Hepatocyte (in vitro differentiated cells): ENCODE data around the gene ZFYVE27.

Source experiments
- EZH2 ChIP-seq: fragments of 200-600 bp; sonication (generic); IDR thresholded peaks from 2 replicates; pipeline ENCODE4 v1.6.1; 2016; ENCODE audit warnings: antibody characterized with exemption, mild to moderate bottlenecking, borderline replicate concordance
- EZH2phosphoT487 ChIP-seq: fragments of 200-600 bp; sonication (generic); IDR thresholded peaks from one replicate; pipeline ENCODE4 v1.6.1; 2018; ENCODE audit warnings: antibody characterized with exemption, mild to moderate bottlenecking, low read depth, moderate library complexity; ENCODE audit not compliant: unreplicated experiment, severe bottlenecking

DNA sequence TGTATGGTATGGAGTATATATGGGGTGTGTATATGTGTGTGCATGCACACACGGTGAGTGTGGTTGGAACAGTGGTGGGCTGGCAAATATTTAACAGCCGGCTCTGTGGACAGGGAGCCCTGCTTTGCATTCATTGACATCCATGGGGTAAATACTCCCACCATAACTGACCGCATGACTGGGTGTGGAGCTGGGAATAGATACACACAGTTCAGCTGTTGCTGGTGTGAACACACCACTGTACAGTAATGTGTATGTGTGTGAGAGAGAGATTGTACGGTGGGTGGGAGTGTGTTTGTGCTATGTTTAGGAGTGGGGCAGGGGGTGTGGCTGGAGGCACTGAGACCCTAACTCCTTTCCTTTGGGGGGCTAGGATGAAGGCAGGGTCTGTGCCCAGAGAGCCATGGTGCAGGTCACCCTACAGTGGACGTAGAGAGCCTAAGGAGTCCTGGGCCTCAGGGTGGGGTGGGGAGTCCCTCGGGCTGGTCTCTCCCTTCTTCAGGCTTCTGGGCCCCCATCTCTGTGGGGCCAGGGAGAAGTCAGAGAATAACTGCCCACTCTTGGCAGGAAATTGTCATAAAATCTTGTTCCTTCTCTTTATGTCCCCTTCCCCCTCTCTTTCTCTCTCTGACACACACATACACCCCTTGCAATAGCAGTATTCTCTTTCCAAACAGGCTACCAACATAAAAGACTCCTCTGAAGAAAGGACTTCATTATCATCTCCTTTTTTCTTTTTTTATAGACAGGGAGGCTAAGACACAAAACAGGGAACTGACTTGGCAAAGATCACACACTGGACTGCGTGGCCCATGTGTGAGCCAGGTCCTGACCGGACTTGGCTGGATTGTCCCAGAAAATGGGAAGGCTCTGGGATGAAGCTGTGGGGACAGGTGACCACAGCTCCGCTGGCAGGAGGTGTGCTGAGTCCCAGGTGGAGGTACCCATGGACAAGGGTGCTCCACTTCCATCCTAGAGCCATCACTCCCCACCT, 31.7 kb downstream of the ZFYVE27 start:
- TF ChIP-seq EZH2 (no peak), EZH2phosphoT487 (no peak)
